ENCODE results near the gene S100A11.

The S100A11 gene

DNA sequence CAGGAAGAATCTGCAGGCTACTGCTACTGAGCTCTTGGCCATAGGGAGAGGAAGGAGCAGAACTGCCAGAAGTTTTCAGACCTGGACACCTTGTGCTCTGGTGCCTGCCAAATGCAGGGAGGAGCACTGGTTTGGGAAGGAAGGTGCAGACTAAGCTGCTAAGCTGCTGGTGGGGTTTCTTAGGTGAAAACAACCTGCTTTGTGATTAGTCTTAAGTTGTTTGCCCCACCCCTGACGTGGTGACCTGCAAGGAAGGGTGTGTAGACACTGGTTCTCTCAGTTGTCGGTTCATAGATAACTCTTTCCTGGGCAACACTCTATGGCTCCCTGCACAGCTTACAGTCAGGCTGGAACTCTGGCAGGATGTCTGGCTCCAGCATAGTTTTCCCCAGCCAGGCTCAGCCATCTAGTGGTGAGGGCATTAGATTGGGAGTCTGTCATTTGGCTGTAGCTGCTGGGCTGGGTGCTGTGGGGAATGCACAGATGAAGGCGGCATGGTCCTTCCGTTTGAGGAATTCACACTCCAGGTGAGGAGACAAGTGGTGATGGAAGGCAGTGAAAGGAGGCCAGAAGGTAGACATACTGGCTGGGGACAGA lies 32.9 kb downstream of the S100A11 start:
- in situ Hi-C loops (cut with MboI; ENCODE audit: low sequenced_read_pairs) = no loop called here

DNA sequence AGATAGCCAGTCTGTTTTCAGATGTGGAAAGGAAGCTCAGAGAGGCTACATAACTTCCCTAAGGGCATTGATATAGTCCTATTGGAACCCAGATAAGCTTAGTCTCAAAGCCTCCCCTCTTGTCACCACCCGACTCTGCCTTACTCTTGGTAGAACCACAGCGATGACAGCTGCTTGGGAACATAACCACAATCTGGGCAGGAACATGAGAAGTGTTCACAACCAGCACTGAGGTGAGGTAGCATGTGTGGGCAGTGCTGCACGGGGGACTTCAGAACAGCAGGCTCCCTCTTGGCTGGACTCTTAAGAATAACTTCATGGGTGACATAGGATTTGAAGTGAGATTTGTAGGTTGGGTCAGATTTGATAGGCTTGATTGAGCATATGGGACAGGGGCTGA lies 33.8 kb downstream of the S100A11 start:
- in situ Hi-C loops (cut with MboI; ENCODE audit: low sequenced_read_pairs) = no loop called here

DNA sequence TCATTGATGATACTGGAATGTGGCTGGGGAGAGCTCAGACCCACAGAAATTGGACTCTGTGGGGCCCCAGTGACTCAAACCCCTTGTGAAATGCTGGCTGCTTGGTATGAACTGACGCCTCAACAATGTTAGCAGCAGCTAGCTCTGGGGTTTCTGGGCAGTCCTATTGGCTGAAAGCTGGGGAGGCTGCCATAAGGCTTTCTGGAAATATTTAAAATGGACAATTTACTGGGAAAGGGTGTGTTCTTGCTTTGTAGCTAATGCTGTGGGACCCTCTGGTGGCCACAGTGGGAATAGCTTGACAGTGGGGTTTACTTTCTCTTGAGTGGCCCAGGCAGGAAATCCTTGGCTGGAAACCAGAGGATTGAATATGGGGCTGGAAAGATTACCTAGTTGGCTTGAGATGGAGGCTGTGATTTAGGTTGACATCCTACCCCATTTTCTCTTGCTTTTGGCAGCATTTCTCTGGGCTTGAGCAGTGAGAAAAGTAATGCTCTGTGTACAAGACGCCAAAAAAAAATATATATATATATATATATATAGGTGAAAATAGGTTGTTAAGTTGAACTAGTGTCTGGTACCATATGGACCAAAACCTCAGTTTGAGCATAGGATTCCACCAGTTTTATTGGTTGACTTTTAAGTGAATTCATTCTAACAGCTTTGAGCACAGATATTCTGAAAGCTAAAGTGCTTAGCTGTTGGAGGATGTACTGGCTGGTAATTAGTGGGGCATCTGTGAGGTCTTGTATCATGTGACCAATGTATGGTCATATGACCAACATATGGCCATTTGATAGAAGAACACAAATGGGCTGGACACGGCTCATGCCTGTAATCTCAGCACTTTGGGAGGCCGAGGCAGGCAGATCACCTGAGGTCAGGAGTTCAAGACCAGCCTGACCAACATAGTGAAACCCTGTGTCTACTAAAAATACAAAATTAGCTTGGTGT lies 34.9 kb downstream of the S100A11 start:
- in situ Hi-C loops (cut with MboI; ENCODE audit: low sequenced_read_pairs) = no loop called here

GRCh38 chr1:152000964-152001630 lies 35.7 kb downstream of the S100A11 start:
- in situ Hi-C loops (cut with MboI; ENCODE audit: low sequenced_read_pairs) = no loop called here

DNA sequence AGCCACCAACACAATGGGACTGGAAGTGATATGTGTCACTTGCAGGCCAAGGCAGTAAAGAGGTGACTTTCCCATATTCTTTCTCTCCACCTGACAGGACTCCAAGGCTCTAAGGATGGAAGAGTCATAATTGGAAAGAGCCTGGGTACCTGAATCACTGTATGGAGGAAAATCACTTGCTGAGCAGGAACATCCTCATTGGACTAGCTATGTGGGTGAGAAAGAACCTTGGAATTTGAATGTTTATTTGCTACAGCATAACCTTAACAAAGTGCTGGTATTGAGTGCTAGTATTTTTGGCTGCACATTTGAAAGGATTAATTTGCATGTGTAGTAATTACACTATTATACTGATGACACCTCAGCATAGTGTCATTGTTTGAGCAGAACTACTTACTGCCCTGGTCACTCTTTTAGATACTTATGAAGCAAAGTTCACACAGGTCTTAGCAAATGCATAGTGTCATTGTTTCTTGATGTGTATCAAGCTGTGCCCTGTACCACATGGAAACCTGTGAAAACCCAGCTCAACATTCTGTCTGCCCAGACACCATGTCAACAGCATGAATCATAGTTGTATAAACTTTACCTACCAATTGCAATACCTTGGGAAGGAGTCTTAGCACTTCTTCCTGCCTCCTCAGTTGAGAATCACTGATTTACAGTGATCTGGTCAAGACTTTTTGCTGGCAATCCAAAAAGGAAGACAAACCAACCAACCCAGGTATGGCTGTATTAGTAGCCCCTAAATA lies 38.0 kb downstream of the S100A11 start:
- in situ Hi-C loops (cut with MboI; ENCODE audit: low sequenced_read_pairs) = loop anchor here (25.0 kb wide), 1 partner anchor 111 kb away; no protein-coding TSS in a partner anchor

- in situ Hi-C loops (cut with MboI; ENCODE audit: low sequenced_read_pairs) = loop anchor here (25.0 kb wide), 1 partner anchor 110 kb away; no protein-coding TSS in a partner anchor
These were observed 39.6 kb downstream of the S100A11 start for GRCh38 chr1:151997284-151997570.

GRCh38 chr1:151995774-151996173 lies 41.0 kb downstream of the S100A11 start:
- in situ Hi-C loops (cut with MboI; ENCODE audit: low sequenced_read_pairs) = loop anchor here (25.0 kb wide), 1 partner anchor 108 kb away; no protein-coding TSS in a partner anchor

DNA sequence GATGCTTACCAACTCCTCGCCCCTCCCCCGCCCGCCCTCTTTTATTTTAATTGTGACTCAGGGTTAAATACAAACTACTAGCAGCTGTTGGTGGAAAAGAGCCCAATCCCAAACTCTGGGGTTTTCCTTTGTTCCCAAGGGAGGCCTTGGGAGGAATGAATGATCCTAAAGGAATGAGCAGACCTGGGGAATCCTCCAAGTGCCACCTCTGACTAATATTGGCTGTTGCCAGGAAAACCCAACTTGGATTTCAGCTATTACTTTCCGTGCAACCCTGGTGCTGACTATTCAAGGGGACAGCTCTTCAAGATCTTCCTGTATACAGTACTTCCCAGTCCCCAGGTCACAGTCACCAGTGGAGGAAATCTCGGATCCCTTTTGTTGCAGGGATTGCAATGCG lies 41.8 kb downstream of the S100A11 start:
- in situ Hi-C loops (cut with MboI; ENCODE audit: low sequenced_read_pairs) = loop anchor here (25.0 kb wide), 1 partner anchor 108 kb away; no protein-coding TSS in a partner anchor

GRCh38 chr1:151993734-151994496 lies 42.9 kb downstream of the S100A11 start, which contains the start of gene S100A10:
S100A10 (minus strand) TSS chr1:151993859; CDS start chr1:151986230, 7,629 bp downstream.
- in situ Hi-C loops (cut with MboI; ENCODE audit: low sequenced_read_pairs) = loop anchor here (25.0 kb wide), 1 partner anchor 107 kb away; no protein-coding TSS in a partner anchor

- in situ Hi-C loops (cut with MboI; ENCODE audit: low sequenced_read_pairs) = loop anchor here (25.0 kb wide), 1 partner anchor 106 kb away; no protein-coding TSS in a partner anchor
These were observed 43.6 kb downstream of the S100A11 start for GRCh38 chr1:151993084-151993733.

GRCh38 chr1:151992303-151993083 lies 44.3 kb downstream of the S100A11 start:
- in situ Hi-C loops (cut with MboI; ENCODE audit: low sequenced_read_pairs) = loop anchor here (25.0 kb wide), 1 partner anchor 105 kb away; no protein-coding TSS in a partner anchor

GRCh38 chr1:151991663-151992302 lies 45.0 kb downstream of the S100A11 start:
- in situ Hi-C loops (cut with MboI; ENCODE audit: low sequenced_read_pairs) = loop anchor here (25.0 kb wide), 1 partner anchor 104 kb away; no protein-coding TSS in a partner anchor

DNA sequence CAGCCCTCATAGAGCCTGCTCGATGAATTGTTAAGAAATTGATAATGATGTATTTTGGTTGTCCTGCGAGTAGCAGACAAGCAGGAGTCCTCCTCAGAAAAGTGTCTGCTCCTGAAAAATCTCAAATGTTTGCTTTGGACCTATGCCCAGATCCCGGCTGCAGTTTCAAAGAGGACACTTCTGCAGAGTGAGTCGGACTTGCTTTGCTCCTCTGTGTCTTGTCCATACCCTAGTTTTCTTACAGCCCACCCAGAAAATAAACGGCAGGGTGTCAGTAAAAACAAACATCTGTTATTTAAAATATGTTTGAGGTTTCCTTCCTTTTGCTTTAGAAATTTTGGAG lies 46.0 kb downstream of the S100A11 start:
- in situ Hi-C loops (cut with MboI; ENCODE audit: low sequenced_read_pairs) = loop anchor here (25.0 kb wide), 1 partner anchor 104 kb away; no protein-coding TSS in a partner anchor

GRCh38 chr1:151990058-151990855 lies 46.5 kb downstream of the S100A11 start:
- in situ Hi-C loops (cut with MboI; ENCODE audit: low sequenced_read_pairs) = loop anchor here (25.0 kb wide), 1 partner anchor 103 kb away; no protein-coding TSS in a partner anchor

GRCh38 chr1:151989211-151989862 lies 47.5 kb downstream of the S100A11 start:
- in situ Hi-C loops (cut with MboI; ENCODE audit: low sequenced_read_pairs) = loop anchor here (25.0 kb wide), 1 partner anchor 102 kb away; no protein-coding TSS in a partner anchor

DNA sequence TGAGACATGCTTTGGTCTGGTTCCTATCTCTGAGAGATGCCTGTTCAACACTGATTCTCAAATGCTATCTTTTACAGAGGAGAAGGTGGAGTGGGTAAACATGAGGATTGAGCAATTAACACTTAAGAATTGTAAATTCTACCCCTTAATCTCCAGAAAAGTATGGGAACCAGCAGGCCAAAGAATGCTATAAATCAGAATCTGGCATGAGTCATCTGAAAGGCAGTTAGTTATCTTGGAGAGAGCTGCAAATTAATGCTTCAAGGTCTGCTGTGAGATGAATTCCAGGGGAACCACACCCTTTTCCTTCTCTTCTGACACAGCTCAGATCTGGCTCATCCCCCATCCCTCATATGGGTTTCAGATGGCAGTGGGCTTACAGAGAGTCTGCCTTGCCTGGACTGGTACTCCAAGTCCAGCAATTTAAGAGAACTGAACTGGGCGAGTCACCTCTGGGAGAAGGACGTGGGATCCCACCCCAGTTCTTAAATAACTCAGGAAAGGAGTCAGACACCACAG lies 48.3 kb downstream of the S100A11 start:
- in situ Hi-C loops (cut with MboI; ENCODE audit: low sequenced_read_pairs) = loop anchor here (25.0 kb wide), 1 partner anchor 101 kb away; no protein-coding TSS in a partner anchor

Data from hTERT RPE-1 (cell line).